ENCODE measurements around the gene ARHGAP22.
A peak's percentile ranks its signal among the peaks of the same experiment; 100 is the strongest.
"Not testable (repeated sequence)": the region's sequence is repeated elsewhere in the genome, so short reads cannot be mapped to it uniquely, and the experiment has no call there.

The ARHGAP22 gene

GRCh38 chr10:48446785-48447184, 158.1 kb downstream of the ARHGAP22 start:
- no peak for DNase-seq

GRCh38 chr10:48445932-48446331, 158.9 kb downstream of the ARHGAP22 start:
- no peak for DNase-seq

GRCh38 chr10:48444861-48445841, 159.7 kb downstream of the ARHGAP22 start:
- DNase-seq: peak; percentile 89

- peak; percentile 61 for DNase-seq
Measured at GRCh38 chr10:48444266-48444665, 160.6 kb downstream of the ARHGAP22 start.

- no peak for DNase-seq
Measured at GRCh38 chr10:48442809-48443177, 162.1 kb downstream of the ARHGAP22 start.

- DNase-seq: no peak
Measured at GRCh38 chr10:48442090-48442808, 162.6 kb downstream of the ARHGAP22 start.

- DNase-seq: no peak
Measured at GRCh38 chr10:48440771-48441170, 164.1 kb downstream of the ARHGAP22 start.

- no peak for DNase-seq
Measured at GRCh38 chr10:48439581-48440041, 165.3 kb downstream of the ARHGAP22 start.

GRCh38 chr10:48439031-48439430, 165.8 kb downstream of the ARHGAP22 start:
- DNase-seq: no peak

- peak; percentile 8 for DNase-seq
Measured at GRCh38 chr10:48437546-48437945, 167.3 kb downstream of the ARHGAP22 start.

- no peak for DNase-seq
Measured at GRCh38 chr10:48431871-48432270, 173.0 kb downstream of the ARHGAP22 start.

GRCh38 chr10:48430402-48430993, 174.4 kb downstream of the ARHGAP22 start:
- no peak for DNase-seq

- no peak for DNase-seq
Measured at GRCh38 chr10:48429309-48429708, 175.6 kb downstream of the ARHGAP22 start.

GRCh38 chr10:48428896-48429295, 176.0 kb downstream of the ARHGAP22 start:
- no peak for DNase-seq

GRCh38 chr10:48423884-48424283, 181.0 kb downstream of the ARHGAP22 start:
- DNase-seq: no peak

- DNase-seq: not testable (repeated sequence)
Measured at GRCh38 chr10:48421862-48422261, 183.0 kb downstream of the ARHGAP22 start.

GRCh38 chr10:48419714-48420113, 185.2 kb downstream of the ARHGAP22 start:
- no peak for DNase-seq

- no peak for DNase-seq
Measured at GRCh38 chr10:48418189-48418788, 186.6 kb downstream of the ARHGAP22 start.

- no peak for DNase-seq
Measured at GRCh38 chr10:48417374-48417773, 187.5 kb downstream of the ARHGAP22 start.

- DNase-seq: no peak
Measured at GRCh38 chr10:48416584-48417232, 188.2 kb downstream of the ARHGAP22 start.

GRCh38 chr10:48414778-48415177, 190.1 kb downstream of the ARHGAP22 start:
- no peak for DNase-seq

- no peak for DNase-seq
Measured at GRCh38 chr10:48414160-48414559, 190.7 kb downstream of the ARHGAP22 start.
